Suprapubic skin (tissue), 4 donors: ENCODE data around the gene HCRTR2. TPM values are rescaled to one million over a fixed set of nuclear protein-coding genes. Genes with fewer than 3 reads are reported as not detected.

Experiments
- DNase-seq, 2 donors: peaks; one replicate each; pipeline ENCODE4 v3.0.0-alpha.2; 2019; ENCODE audit warnings: low spot score in 2 of 2
- H3K27ac ChIP-seq: fragments of 200-600 bp; sonication (generic); one replicate; pipeline ENCODE4 v1.5.1; 2019
- H3K27me3 ChIP-seq: fragments of 200-600 bp; sonication (generic); one replicate; pipeline ENCODE4 v1.5.1; 2019
- H3K36me3 ChIP-seq: fragments of 200-600 bp; sonication (generic); one replicate; pipeline ENCODE4 v1.5.1; 2019
- H3K4me1 ChIP-seq: fragments of 200-600 bp; sonication (generic); one replicate; pipeline ENCODE4 v1.5.1; 2019
- H3K4me3 ChIP-seq: fragments of 200-600 bp; sonication (generic); one replicate; pipeline ENCODE4 v1.5.1; 2019; ENCODE audit warnings: mild to moderate bottlenecking
- H3K9me3 ChIP-seq: fragments of 200-600 bp; sonication (generic); one replicate; pipeline ENCODE4 v1.5.1; 2019
- CTCF ChIP-seq, 2 donors: fragments of 200-600 bp in 1 of 2; fragments of 450-650 bp in 1 of 2; sonication (generic) in 1 of 2; IDR thresholded peaks; one replicate each; pipeline ENCODE4 v1.5.1; 2016 to 2019; ENCODE audit warnings: antibody characterized with exemption in 2 of 2, mild to moderate bottlenecking in 1 of 2, moderate library complexity in 1 of 2
- EP300 ChIP-seq: sonication (generic); formaldehyde crosslinking; IDR thresholded peaks from one replicate; pipeline ENCODE4 v1.6.1; 2017; ENCODE audit warnings: antibody characterized with exemption
- POLR2A ChIP-seq, 2 donors: fragments of 450-650 bp; IDR thresholded peaks; one replicate each; pipeline ENCODE4 v1.6.1; 2017; ENCODE audit warnings: antibody characterized with exemption in 2 of 2, mild to moderate bottlenecking in 2 of 2, moderate library complexity in 2 of 2
- POLR2AphosphoS5 ChIP-seq, 3 donors: sonication (generic); formaldehyde crosslinking; IDR thresholded peaks; one replicate each; pipeline ENCODE4 v1.6.1; 2017; ENCODE audit warnings: antibody characterized with exemption in 3 of 3
- WGBS: methylation state at CpG from one replicate; pipeline ENCODE4 v1.1.5; 2018; 5-methylcytosine and 5-hydroxymethylcytosine counted together
- total RNA-seq, 4 donors: library from RNA; depleted of rRNA; stranded (reverse); fragments of >200 nt; gene quantifications; one replicate each; pipeline ENCODE4 v1.1.0, GENCODE V29; 2016

The HCRTR2 gene
- total RNA-seq, 4 donors from 2014 or later: not detected

- no peak for DNase-seq
- no peaks in the 10 kb centered on the region for H3K27me3 ChIP-seq
- no peak overlapping the region for H3K4me3 ChIP-seq
- 61% methylated on average over 10 of the region's 10 CpGs for WGBS
- H3K4me1 ChIP-seq: no peaks in the 10 kb centered on the region
- H3K27ac ChIP-seq: no peak overlapping the region
- H3K36me3 ChIP-seq: no peaks in the 10 kb centered on the region
- H3K9me3 ChIP-seq: no peaks in the 10 kb centered on the region
- TF ChIP-seq POLR2A (IDR thresholded peaks at IDR 0.05) (no peak), POLR2AphosphoS5 (IDR thresholded peaks at IDR 0.05) (no peak), CTCF (IDR thresholded peaks at IDR 0.05) (no peak), EP300 (no peak)
Observed at GRCh38 chr6:55255113-55255512, 80.8 kb downstream of the HCRTR2 start.

- H3K9me3 ChIP-seq: no peaks in the 10 kb centered on the region
- no peak overlapping the region for H3K4me3 ChIP-seq
- no peaks in the 10 kb centered on the region for H3K4me1 ChIP-seq
- no peak overlapping the region for H3K27ac ChIP-seq
- TF ChIP-seq POLR2AphosphoS5 (IDR thresholded peaks at IDR 0.05): no peak
- TF ChIP-seq POLR2A (IDR thresholded peaks at IDR 0.05): no peak
- no peak for TF ChIP-seq EP300
- no peak for TF ChIP-seq CTCF (IDR thresholded peaks at IDR 0.05)
- 83% methylated on average over 2 of the region's 2 CpGs for WGBS
- H3K36me3 ChIP-seq: no peaks in the 10 kb centered on the region
- DNase-seq: no peak
- no peaks in the 10 kb centered on the region for H3K27me3 ChIP-seq
Observed at GRCh38 chr6:55260181-55260580, 85.9 kb downstream of the HCRTR2 start.

- Histone ChIP-seq H3K4me3 (no peak overlapping the region), H3K9me3 (no peaks in the 10 kb centered on the region), H3K4me1 (no peaks in the 10 kb centered on the region), H3K27ac (no peak overlapping the region), H3K27me3 (no peaks in the 10 kb centered on the region), H3K36me3 (no peaks in the 10 kb centered on the region)
- DNase-seq: no peak
- TF ChIP-seq EP300 (no peak), POLR2A (IDR thresholded peaks at IDR 0.05) (no peak), POLR2AphosphoS5 (IDR thresholded peaks at IDR 0.05) (no peak), CTCF (IDR thresholded peaks at IDR 0.05) (no peak)
- 84% methylated on average over 4 of the region's 4 CpGs for WGBS
Observed at GRCh38 chr6:55265409-55266114, 91.2 kb downstream of the HCRTR2 start.

- WGBS: 63% methylated on average over 2 of the region's 2 CpGs
- H3K27ac ChIP-seq: no peak overlapping the region
- no peaks in the 10 kb centered on the region for H3K4me1 ChIP-seq
- TF ChIP-seq CTCF (IDR thresholded peaks at IDR 0.05) (no peak), EP300 (no peak), POLR2AphosphoS5 (IDR thresholded peaks at IDR 0.05) (no peak), POLR2A (IDR thresholded peaks at IDR 0.05) (no peak)
- H3K9me3 ChIP-seq: no peaks in the 10 kb centered on the region
- H3K27me3 ChIP-seq: no peaks in the 10 kb centered on the region
- no peak overlapping the region for H3K4me3 ChIP-seq
- no peaks in the 10 kb centered on the region for H3K36me3 ChIP-seq
- DNase-seq: no peak
Observed at GRCh38 chr6:55266896-55267295, 92.6 kb downstream of the HCRTR2 start.

GRCh38 chr6:55276745-55277530 lies 102.6 kb downstream of the HCRTR2 start:
- no peaks in the 10 kb centered on the region for H3K27me3 ChIP-seq
- H3K4me1 ChIP-seq: no peaks in the 10 kb centered on the region
- no peak overlapping the region for H3K27ac ChIP-seq
- no peaks in the 10 kb centered on the region for H3K36me3 ChIP-seq
- TF ChIP-seq CTCF (IDR thresholded peaks at IDR 0.05) (peak in 1 of 2 donors; percentile 30), POLR2A (IDR thresholded peaks at IDR 0.05) (no peak), EP300 (no peak)
- H3K4me3 ChIP-seq: no peak overlapping the region
- no peaks in the 10 kb centered on the region for H3K9me3 ChIP-seq
- WGBS: 20% methylated on average over 15 of the region's 15 CpGs
- DNase-seq: no peak
